ENCODE measurements around the gene CFAP61.

CFAP61 gene

DNA sequence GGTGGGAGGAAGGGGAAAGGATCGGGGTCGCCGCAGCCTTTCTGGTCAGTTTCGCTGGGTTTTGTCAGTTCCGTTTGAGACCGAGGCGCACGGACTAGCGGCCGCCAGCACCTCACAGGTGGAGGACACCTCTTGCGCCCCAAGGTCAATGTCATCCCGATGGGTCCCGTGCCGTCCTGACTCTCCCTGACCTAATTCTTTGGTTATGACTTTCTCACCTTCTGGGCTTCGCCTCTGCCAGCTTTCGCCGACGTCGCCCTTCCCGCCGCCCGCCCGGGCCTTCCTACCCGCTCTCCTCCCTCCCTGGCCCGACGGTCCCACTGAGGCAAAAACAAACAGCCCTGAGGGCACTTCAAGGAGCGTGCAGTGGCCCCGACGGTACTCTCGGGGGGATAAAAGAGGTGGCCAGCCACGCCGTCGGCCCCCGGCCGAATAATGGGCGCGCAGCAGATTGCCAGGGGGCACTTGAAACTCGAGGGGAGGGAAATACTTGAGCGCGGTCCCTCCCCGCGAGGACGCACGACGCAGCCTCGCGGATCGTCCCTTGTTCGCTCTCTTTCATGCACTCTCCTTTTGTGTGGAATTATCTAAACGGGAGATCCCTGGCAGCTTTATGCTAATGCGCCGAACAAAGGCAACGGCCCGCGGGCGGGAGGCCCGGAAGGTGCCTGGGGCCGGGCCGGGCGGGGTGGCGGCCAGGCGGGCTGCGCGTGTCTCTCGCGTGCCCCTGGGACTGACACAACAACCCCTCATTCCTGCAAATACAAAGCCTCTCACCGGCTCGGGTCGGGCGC is 311.7 kb downstream of the CFAP61 start:
- Histone ChIP-seq H3K36me3 (ENCODE audit: insufficient read depth, low read length) (no peaks in the 10 kb centered on the region), H3K27ac (ENCODE audit: low read depth, low read length) (no peak overlapping the region), H3K9me3 (ENCODE audit: low read length) (no peaks in the 10 kb centered on the region), H3K4me1 (ENCODE audit: insufficient read depth, low read length) (no peaks in the 10 kb centered on the region), H3K9ac (ENCODE audit: low read length) (no peak overlapping the region), H3K4me3 (ENCODE audit: low read depth in 1 of 2, low read length in 2 of 2) (no peak overlapping the region), H3K27me3 (ENCODE audit: control insufficient read depth in 1 of 2, insufficient read depth in 2 of 2, low read length in 2 of 2) (peaks cover 26 to 59% of the 10 kb centered on the region in 2 donors)

DNA sequence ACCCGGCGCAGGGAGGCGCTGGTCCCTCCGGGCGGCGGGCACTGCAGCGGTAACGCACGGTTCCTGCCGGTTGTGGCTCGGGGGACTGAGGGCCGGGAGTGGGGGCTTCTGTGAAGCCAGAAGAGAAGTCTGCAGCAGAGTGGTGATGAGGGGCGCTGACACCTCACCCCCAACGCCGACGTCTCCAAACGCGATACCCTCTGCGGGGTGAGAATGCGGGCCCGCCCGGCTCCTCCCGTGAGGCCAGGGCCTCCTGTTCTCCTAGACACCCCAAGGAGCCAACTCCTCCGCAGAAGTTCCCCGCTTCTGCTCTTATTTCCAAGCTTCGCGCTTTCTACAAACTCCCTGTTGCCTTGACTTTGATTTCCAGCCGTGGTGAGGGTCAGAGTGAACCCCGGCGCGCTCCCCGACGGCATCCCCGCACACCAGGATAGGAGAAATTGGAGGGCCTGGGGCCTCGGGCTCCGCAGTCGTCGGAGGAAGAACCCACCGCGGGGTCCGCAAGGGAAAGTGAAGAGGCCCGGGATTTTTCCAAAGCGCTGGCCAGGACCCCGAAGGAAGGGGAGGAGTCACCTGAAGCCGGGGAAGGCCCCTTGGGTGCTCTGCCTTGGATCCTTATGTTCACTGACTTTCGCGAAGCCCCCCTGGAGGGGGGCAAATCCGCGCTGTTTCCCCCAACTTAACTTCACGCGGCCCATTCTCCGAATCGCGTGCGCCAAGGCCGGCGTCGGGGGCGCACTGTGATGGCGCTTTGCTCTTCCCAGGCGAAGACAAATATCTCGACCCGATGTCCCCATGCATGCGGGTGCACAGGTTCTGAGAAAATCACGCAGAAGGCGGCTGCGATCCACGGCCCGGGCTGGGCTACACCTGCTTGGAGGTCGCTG is 312.5 kb downstream of the CFAP61 start:
- no peak overlapping the region for H3K27ac ChIP-seq (ENCODE audit: low read depth, low read length)
- no peaks in the 10 kb centered on the region for H3K9me3 ChIP-seq (ENCODE audit: low read length)
- H3K4me1 ChIP-seq (ENCODE audit: insufficient read depth, low read length): no peaks in the 10 kb centered on the region
- H3K27me3 ChIP-seq (ENCODE audit: control insufficient read depth in 1 of 2, insufficient read depth in 2 of 2, low read length in 2 of 2): peaks cover 25 to 68% of the 10 kb centered on the region in 2 donors
- H3K4me3 ChIP-seq (ENCODE audit: low read depth in 1 of 2, low read length in 2 of 2): no peak overlapping the region
- no peak overlapping the region for H3K9ac ChIP-seq (ENCODE audit: low read length)
- H3K36me3 ChIP-seq (ENCODE audit: insufficient read depth, low read length): no peaks in the 10 kb centered on the region

DNA sequence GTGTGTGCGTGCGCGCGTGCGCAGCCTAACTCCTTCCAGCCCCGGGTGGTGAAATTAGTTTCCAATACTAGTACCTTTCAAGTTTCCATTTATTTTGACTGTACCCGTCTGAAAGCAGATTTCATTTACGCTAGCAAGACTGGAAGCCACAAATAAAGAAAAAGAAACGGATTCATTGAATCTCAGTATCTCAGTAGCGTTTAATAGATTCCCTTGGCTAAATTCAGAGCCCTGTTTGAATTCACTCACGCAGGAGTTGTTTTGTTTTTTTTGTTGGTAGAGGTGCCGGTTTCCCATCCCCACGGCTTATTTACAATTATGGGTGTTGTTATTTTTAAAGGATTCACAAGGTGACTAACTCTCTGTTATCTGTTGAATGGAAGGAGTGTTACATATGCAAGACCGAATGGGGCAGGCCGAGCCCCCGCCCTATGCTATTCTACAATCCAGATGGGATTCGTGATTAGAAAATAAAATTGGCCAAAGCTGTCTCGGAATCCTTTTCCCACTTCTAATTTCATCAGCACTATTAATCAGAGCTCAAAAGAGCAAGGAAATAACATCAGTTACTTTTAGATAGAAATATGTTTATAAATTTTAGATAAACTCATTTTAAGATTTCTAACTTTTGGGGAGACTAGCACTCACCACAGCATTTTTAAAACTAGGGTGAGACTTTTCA is 313.3 kb downstream of the CFAP61 start:
- no peak overlapping the region for H3K27ac ChIP-seq (ENCODE audit: low read depth, low read length)
- H3K9me3 ChIP-seq (ENCODE audit: low read length): no peaks in the 10 kb centered on the region
- no peaks in the 10 kb centered on the region for H3K36me3 ChIP-seq (ENCODE audit: insufficient read depth, low read length)
- no peak overlapping the region for H3K4me3 ChIP-seq (ENCODE audit: low read depth in 1 of 2, low read length in 2 of 2)
- peaks cover 22 to 73% of the 10 kb centered on the region in 2 donors for H3K27me3 ChIP-seq (ENCODE audit: control insufficient read depth in 1 of 2, insufficient read depth in 2 of 2, low read length in 2 of 2)
- H3K9ac ChIP-seq (ENCODE audit: low read length): no peak overlapping the region
- H3K4me1 ChIP-seq (ENCODE audit: insufficient read depth, low read length): no peaks in the 10 kb centered on the region

DNA sequence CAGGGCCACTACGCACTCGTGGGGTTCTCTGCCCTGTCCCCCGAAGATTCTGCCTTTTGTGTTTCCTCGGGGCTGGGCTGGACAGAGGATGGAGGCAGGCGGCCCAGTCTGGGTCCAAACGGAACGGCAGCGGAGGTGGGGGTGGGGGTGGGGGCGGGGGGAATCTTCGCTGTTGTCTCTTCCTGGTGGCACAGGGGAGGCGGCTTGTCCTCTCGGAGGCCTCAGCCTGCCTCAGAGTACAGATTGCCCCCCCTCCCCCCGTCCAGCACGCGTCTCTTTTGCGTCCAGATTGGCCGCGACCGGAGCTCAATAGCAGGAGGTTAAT is 314.2 kb downstream of the CFAP61 start:
- H3K27ac ChIP-seq (ENCODE audit: low read depth, low read length): no peak overlapping the region
- H3K36me3 ChIP-seq (ENCODE audit: insufficient read depth, low read length): no peaks in the 10 kb centered on the region
- no peak overlapping the region for H3K9ac ChIP-seq (ENCODE audit: low read length)
- H3K9me3 ChIP-seq (ENCODE audit: low read length): no peaks in the 10 kb centered on the region
- no peak overlapping the region for H3K4me3 ChIP-seq (ENCODE audit: low read depth in 1 of 2, low read length in 2 of 2)
- H3K4me1 ChIP-seq (ENCODE audit: insufficient read depth, low read length): no peaks in the 10 kb centered on the region
- peaks cover 16 to 78% of the 10 kb centered on the region in 2 donors for H3K27me3 ChIP-seq (ENCODE audit: control insufficient read depth in 1 of 2, insufficient read depth in 2 of 2, low read length in 2 of 2)

DNA sequence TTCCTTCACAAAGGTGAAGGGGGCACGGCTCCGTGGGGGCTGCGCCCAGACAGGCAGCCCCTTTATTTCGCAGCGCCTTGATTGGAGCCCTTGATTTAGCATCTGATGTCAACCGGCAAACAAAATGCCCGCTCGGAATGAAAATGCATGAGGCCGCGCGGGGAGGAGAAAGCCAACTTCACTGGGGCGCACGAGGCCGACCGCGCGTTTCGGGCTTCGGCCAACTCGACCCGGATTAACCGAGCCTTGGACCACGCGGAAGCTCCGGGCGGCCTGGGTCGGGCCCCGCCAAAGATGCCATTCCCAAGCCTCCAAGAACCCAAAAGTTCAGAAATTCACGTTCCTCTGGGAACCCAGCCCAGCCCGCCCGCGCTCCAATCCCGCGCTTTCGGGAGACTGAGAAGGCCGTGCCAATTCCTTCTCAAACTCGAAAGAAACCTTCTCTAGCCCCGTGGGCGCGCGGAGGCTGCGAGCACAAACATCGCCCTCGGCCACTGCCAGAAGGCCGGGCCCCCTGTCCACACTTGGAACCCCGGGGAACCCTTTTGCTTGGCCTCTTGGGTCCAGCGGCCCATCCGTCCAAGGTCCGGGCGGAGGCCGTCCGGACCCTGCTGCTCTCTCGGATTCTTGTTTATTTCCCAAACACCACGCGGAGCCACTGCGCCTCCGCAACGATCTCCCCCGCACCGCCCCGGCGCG is 314.7 kb downstream of the CFAP61 start:
- Histone ChIP-seq H3K27ac (ENCODE audit: low read depth, low read length) (no peak overlapping the region), H3K4me3 (ENCODE audit: low read depth in 1 of 2, low read length in 2 of 2) (no peak overlapping the region), H3K27me3 (ENCODE audit: control insufficient read depth in 1 of 2, insufficient read depth in 2 of 2, low read length in 2 of 2) (peaks cover 17 to 80% of the 10 kb centered on the region in 2 donors), H3K9me3 (ENCODE audit: low read length) (no peaks in the 10 kb centered on the region), H3K9ac (ENCODE audit: low read length) (no peak overlapping the region), H3K4me1 (ENCODE audit: insufficient read depth, low read length) (no peaks in the 10 kb centered on the region), H3K36me3 (ENCODE audit: insufficient read depth, low read length) (no peaks in the 10 kb centered on the region)

DNA sequence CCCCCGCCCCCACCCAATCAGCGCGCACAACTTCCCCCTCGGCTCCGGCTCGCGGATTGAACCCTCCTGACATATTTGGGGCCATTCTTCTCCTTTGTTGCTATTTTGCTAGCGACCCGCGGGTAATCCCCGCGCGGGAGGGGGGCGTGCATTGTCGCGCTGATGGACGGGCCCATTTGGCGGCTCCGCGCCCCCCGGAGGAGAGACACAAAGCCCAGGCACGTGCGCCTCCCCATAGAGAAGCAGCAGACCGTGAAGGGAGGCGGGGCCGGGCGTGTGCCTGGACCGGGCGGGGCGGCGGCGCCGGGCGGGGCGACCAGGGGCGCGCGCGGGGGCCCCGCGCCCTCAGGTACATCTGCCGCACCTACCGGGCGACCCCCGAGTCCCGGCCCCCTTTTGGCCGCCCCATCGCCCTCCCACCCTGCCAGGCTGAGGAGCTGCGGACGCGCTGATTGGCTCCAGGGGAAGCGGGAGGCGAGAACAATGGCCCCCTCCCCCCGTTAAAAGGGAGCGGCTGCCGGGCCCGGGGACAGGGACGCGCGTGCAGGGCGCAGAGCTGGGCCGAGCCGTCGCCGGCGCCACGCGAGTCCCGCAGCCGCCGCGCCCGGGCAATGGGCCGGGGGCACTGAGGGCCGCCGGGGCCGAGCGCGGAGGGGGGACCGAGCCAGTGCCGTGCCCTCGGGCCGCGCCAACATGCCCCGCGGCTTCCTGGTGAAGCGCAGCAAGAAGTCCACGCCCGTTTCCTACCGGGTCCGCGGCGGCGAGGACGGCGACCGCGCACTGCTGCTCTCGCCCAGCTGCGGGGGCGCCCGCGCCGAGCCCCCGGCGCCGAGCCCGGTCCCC is 315.5 kb downstream of the CFAP61 start, which contains the start of gene INSM1:
Gene INSM1 (plus strand): TSS at position 530 of the 843 bp plus-strand sequence. CDS start 164 bp downstream, at position 694.
- H3K27me3 ChIP-seq (ENCODE audit: control insufficient read depth in 1 of 2, insufficient read depth in 2 of 2, low read length in 2 of 2): peaks cover 11 to 82% of the 10 kb centered on the region in 2 donors
- H3K27ac ChIP-seq (ENCODE audit: low read depth, low read length): no peak within 1 kb of the TSS
- no peaks in the 10 kb centered on the region for H3K9me3 ChIP-seq (ENCODE audit: low read length)
- no peak within 1 kb of the TSS for H3K9ac ChIP-seq (ENCODE audit: low read length)
- no peaks in the 10 kb centered on the region for H3K4me1 ChIP-seq (ENCODE audit: insufficient read depth, low read length)
- H3K4me3 ChIP-seq (ENCODE audit: low read depth in 1 of 2, low read length in 2 of 2): peak within 1 kb of the TSS in 1 of 2 donors; percentile 27
- H3K36me3 ChIP-seq (ENCODE audit: insufficient read depth, low read length): no peaks in the 10 kb centered on the region

DNA sequence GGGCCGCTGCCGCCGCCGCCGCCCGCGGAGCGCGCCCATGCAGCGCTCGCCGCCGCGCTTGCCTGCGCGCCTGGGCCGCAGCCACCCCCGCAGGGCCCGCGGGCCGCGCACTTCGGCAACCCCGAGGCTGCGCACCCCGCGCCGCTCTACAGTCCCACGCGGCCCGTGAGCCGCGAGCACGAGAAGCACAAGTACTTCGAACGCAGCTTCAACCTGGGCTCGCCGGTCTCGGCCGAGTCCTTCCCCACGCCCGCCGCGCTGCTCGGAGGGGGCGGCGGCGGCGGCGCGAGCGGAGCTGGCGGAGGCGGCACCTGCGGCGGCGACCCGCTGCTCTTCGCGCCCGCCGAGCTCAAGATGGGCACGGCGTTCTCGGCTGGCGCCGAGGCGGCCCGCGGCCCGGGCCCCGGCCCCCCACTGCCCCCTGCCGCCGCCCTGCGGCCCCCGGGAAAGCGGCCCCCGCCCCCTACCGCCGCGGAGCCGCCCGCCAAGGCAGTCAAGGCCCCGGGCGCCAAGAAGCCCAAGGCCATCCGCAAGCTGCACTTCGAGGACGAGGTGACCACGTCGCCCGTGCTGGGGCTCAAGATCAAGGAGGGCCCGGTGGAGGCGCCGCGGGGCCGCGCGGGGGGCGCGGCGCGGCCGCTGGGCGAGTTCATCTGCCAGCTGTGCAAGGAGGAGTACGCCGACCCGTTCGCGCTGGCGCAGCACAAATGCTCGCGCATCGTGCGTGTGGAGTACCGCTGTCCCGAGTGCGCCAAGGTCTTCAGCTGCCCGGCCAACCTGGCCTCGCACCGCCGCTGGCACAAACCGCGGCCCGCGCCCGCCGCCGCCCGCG is 316.3 kb downstream of the CFAP61 start:
- H3K4me1 ChIP-seq (ENCODE audit: insufficient read depth, low read length): no peaks in the 10 kb centered on the region
- H3K9me3 ChIP-seq (ENCODE audit: low read length): no peaks in the 10 kb centered on the region
- H3K36me3 ChIP-seq (ENCODE audit: insufficient read depth, low read length): no peaks in the 10 kb centered on the region
- no peak overlapping the region for H3K9ac ChIP-seq (ENCODE audit: low read length)
- H3K27me3 ChIP-seq (ENCODE audit: control insufficient read depth in 1 of 2, insufficient read depth in 2 of 2, low read length in 2 of 2): peaks cover 11 to 78% of the 10 kb centered on the region in 2 donors
- no peak overlapping the region for H3K27ac ChIP-seq (ENCODE audit: low read depth, low read length)
- H3K4me3 ChIP-seq (ENCODE audit: low read depth in 1 of 2, low read length in 2 of 2): peak overlapping the region in 1 of 2 donors; percentile 27

DNA sequence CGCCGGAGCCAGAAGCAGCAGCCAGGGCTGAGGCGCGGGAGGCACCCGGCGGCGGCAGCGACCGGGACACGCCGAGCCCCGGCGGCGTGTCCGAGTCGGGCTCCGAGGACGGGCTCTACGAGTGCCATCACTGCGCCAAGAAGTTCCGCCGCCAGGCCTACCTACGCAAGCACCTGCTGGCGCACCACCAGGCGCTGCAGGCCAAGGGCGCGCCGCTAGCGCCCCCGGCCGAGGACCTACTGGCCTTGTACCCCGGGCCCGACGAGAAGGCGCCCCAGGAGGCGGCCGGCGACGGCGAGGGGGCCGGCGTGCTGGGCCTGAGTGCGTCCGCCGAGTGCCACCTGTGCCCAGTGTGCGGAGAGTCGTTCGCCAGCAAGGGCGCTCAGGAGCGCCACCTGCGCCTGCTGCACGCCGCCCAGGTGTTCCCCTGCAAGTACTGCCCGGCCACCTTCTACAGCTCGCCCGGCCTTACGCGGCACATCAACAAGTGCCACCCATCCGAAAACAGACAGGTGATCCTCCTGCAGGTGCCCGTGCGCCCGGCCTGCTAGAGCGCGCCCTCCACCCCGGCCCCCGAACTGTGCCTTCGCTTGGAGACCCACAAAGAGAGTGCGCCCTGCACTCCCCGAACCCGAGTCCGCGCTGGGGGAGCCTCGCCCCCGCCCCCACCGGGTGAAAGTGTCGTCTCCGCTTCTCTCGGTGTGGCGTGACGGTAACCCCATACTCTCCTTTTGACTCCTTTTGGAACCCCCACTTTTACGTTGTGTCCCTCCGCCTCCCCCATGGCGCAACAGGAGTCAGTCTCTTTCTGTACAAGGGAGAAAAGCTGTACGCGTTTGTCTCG is 317.1 kb downstream of the CFAP61 start:
- H3K9ac ChIP-seq (ENCODE audit: low read length): no peak overlapping the region
- H3K27ac ChIP-seq (ENCODE audit: low read depth, low read length): no peak overlapping the region
- peaks cover 11 to 70% of the 10 kb centered on the region in 2 donors for H3K27me3 ChIP-seq (ENCODE audit: control insufficient read depth in 1 of 2, insufficient read depth in 2 of 2, low read length in 2 of 2)
- H3K9me3 ChIP-seq (ENCODE audit: low read length): no peaks in the 10 kb centered on the region
- H3K4me3 ChIP-seq (ENCODE audit: low read depth in 1 of 2, low read length in 2 of 2): no peak overlapping the region
- no peaks in the 10 kb centered on the region for H3K36me3 ChIP-seq (ENCODE audit: insufficient read depth, low read length)
- no peaks in the 10 kb centered on the region for H3K4me1 ChIP-seq (ENCODE audit: insufficient read depth, low read length)

DNA sequence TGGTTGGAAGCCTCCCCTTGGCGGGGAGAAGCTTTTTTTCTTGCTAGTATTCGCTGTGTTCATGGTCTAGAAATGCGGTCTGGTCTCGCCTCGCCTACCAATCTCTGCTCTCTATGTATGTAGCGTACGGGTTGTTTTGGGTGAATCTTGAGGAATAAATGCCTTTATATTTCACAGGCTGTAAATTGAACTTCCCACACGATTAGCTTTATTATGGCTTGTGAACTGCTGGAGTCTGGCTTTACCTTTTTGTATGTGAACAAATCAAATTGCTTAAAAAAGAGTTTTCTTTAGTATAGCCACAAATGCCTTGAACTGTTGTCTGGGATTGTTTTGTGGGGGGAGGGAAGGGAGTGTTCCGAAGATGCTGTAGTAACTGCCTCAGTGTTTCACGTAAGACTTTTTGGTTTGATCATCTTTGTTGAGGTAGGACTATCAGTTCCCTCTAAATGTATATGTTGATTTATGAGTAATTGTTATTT is 317.8 kb downstream of the CFAP61 start:
- H3K27ac ChIP-seq (ENCODE audit: low read depth, low read length): no peak overlapping the region

More for the DNA sequence above, 317.8 kb downstream of the CFAP61 start:
- Histone ChIP-seq H3K9me3 (ENCODE audit: low read length) (no peaks in the 10 kb centered on the region), H3K9ac (ENCODE audit: low read length) (no peak overlapping the region), H3K36me3 (ENCODE audit: insufficient read depth, low read length) (no peaks in the 10 kb centered on the region), H3K4me1 (ENCODE audit: insufficient read depth, low read length) (no peaks in the 10 kb centered on the region), H3K27me3 (ENCODE audit: control insufficient read depth in 1 of 2, insufficient read depth in 2 of 2, low read length in 2 of 2) (peaks cover 11 to 63% of the 10 kb centered on the region in 2 donors), H3K4me3 (ENCODE audit: low read depth in 1 of 2, low read length in 2 of 2) (no peak overlapping the region)
